Endothelial cell of hepatic sinusoid (primary cell): ENCODE data around the gene AMPD2.

Experiments used
- in situ Hi-C: cut with HindIII; loops from 2 replicates; pipeline ENCODE4 v1.10.0; 2017; ENCODE audit warnings: low sequenced_read_pairs

The AMPD2 gene

GRCh38 chr1:109630081-109630897, 10.7 kb downstream of the AMPD2 start:
- in situ Hi-C loops, result no loop called here

- in situ Hi-C loops, result no loop called here
Observed at GRCh38 chr1:109630898-109631512, 11.4 kb downstream of the AMPD2 start.

- in situ Hi-C loops, result no loop called here
Observed at GRCh38 chr1:109631513-109632505, 12.2 kb downstream of the AMPD2 start.

- in situ Hi-C loops, result no loop called here
Observed at GRCh38 chr1:109632671-109633346, 13.2 kb downstream of the AMPD2 start.

- in situ Hi-C loops, result no loop called here
Observed at GRCh38 chr1:109634292-109634691, 14.7 kb downstream of the AMPD2 start.

GRCh38 chr1:109634771-109635750, 15.4 kb downstream of the AMPD2 start:
- in situ Hi-C loops, result no loop called here

GRCh38 chr1:109635862-109636200, 16.2 kb downstream of the AMPD2 start:
- in situ Hi-C loops, result no loop called here

- in situ Hi-C loops, result no loop called here
Observed at GRCh38 chr1:109636201-109636952, 16.7 kb downstream of the AMPD2 start.

- in situ Hi-C loops, result no loop called here
Observed at GRCh38 chr1:109637446-109637845, 17.8 kb downstream of the AMPD2 start.

GRCh38 chr1:109639063-109639840, 19.6 kb downstream of the AMPD2 start:
- in situ Hi-C loops, result no loop called here

GRCh38 chr1:109639841-109640184, 20.2 kb downstream of the AMPD2 start:
- in situ Hi-C loops, result loop anchor here (5.0 kb wide), 1 partner anchor 103 kb away; the partner anchor contains the start of gene GPR61

GRCh38 chr1:109640285-109640865, 20.7 kb downstream of the AMPD2 start:
- in situ Hi-C loops, result loop anchor here (5.0 kb wide), 1 partner anchor 103 kb away; the partner anchor contains the start of gene GPR61

- in situ Hi-C loops, result loop anchor here (5.0 kb wide), 1 partner anchor 104 kb away; the partner anchor contains the start of gene GPR61
Observed at GRCh38 chr1:109641078-109641740, 21.6 kb downstream of the AMPD2 start.

- in situ Hi-C loops, result loop anchor here (5.0 kb wide), 1 partner anchor 105 kb away; the partner anchor contains the start of gene GPR61
Observed at GRCh38 chr1:109641861-109642260, 22.2 kb downstream of the AMPD2 start.

- in situ Hi-C loops, result loop anchor here (5.0 kb wide), 1 partner anchor 105 kb away; the partner anchor contains the start of gene GPR61
Observed at GRCh38 chr1:109642626-109643025, 23.0 kb downstream of the AMPD2 start.

- in situ Hi-C loops, result loop anchor here (5.0 kb wide), 1 partner anchor 106 kb away; the partner anchor contains the start of gene GPR61
Observed at GRCh38 chr1:109643385-109644230, 24.0 kb downstream of the AMPD2 start.
